SK-N-MC (cell line): ENCODE results near the gene RPS8.

Experiments used
- DNase-seq: peaks from one replicate; pipeline ENCODE4 v3.0.0-alpha.2; 2011; ENCODE audit warnings: low read depth, low spot score
- H3K27ac ChIP-seq: fragments of 200-600 bp; sonication (generic); 2 replicates; pipeline ENCODE4 v1.5.1; 2016; ENCODE audit warnings: mixed run types
- H3K36me3 ChIP-seq: fragments of 200-600 bp; sonication (generic); 2 replicates; pipeline ENCODE4 v1.6.1; 2017; ENCODE audit warnings: antibody characterized with exemption, low read length, mixed read lengths; ENCODE audit not compliant: insufficient read depth
- H3K4me3 ChIP-seq: fragments of 200-600 bp; sonication (generic); 2 replicates; pipeline ENCODE4 v1.5.1; 2016
- H3K9ac ChIP-seq: fragments of 200-600 bp; sonication (generic); 2 replicates; pipeline ENCODE4 v1.8.0; 2017; ENCODE audit warnings: mixed run types, mixed read lengths; ENCODE audit not compliant: insufficient read length
- H3K9me3 ChIP-seq: fragments of 200-600 bp; sonication (generic); 2 replicates; pipeline ENCODE4 v1.6.1; 2017; ENCODE audit warnings: low read depth, mild to moderate bottlenecking, antibody characterized with exemption, low read length, moderate library complexity, mixed read lengths
- EZH2 ChIP-seq: fragments of 200-600 bp; sonication (generic); IDR thresholded peaks from one replicate; pipeline ENCODE4 v1.6.1; 2017; ENCODE audit warnings: antibody characterized with exemption
- FOXP2 ChIP-seq: optimal IDR thresholded peaks from 2 replicates; pipeline ENCODE3; 2011; ENCODE audit warnings: mild to moderate bottlenecking, moderate library complexity; ENCODE audit not compliant: insufficient read depth; ENCODE audit errors: extremely low read length, control extremely low read depth
- POLR2AphosphoS5 ChIP-seq: IDR thresholded peaks from 2 replicates; pipeline ENCODE4 v1.6.1; 2012; ENCODE audit warnings: mild to moderate bottlenecking, low read depth, low read length, borderline replicate concordance

Gene RPS8

GRCh38 chr1:44827197-44828002, 52.1 kb downstream of the RPS8 start:
- no peak overlapping the region for H3K4me3 ChIP-seq
- no peaks in the 10 kb centered on the region for H3K9me3 ChIP-seq
- H3K36me3 ChIP-seq, result no peaks in the 10 kb centered on the region

GRCh38 chr1:44828003-44828651, 52.8 kb downstream of the RPS8 start:
- TF ChIP-seq FOXP2, result no peak
- no peak overlapping the region for H3K4me3 ChIP-seq
- no peaks in the 10 kb centered on the region for H3K36me3 ChIP-seq
- no peak overlapping the region for H3K27ac ChIP-seq
- no peak overlapping the region for H3K9ac ChIP-seq
- no peaks in the 10 kb centered on the region for H3K9me3 ChIP-seq
- DNase-seq, result no peak

More at GRCh38 chr1:44827197-44828002, 52.1 kb downstream of the RPS8 start:
- Histone ChIP-seq H3K9ac (no peak overlapping the region), H3K27ac (no peak overlapping the region)
- no peak for TF ChIP-seq EZH2
- TF ChIP-seq FOXP2, result no peak
- TF ChIP-seq POLR2AphosphoS5, result no peak
- DNase-seq, result no peak
